OCI-LY7 (cell line): ENCODE data around the gene LDB3. TPM values are rescaled to one million over a fixed set of nuclear protein-coding genes. Genes with fewer than 3 reads are reported as not detected.

Source experiments
- BruUV-seq: library from RNA; stranded (reverse); fragments of 400-500 nt; replicated peaks from 2 replicates; lab custom pipeline; 2021; lab: Mats Ljungman, UMichigan
- CTCF ChIA-PET: fragments of 300-600 bp; sonication (Branson Sonifier 250); formaldehyde crosslinking; loops from one replicate; lab custom pipeline; 2022; ENCODE audit warnings: antibody characterized with exemption; ENCODE audit not compliant: unreplicated experiment; lab: Charles Lee
- POLR2A ChIA-PET: fragments of 300-600 bp; sonication (Branson Sonifier 250); formaldehyde crosslinking; loops from one replicate; lab custom pipeline; 2022; ENCODE audit warnings: antibody characterized with exemption; lab: Charles Lee
- DNase-seq: peaks from one replicate; pipeline ENCODE4 v3.0.0-alpha.2; 2015; ENCODE audit warnings: low spot score
- H2AFZ ChIP-seq: fragments of 200-600 bp; sonication (generic), shearing (Covaris generic); 2 replicates; pipeline ENCODE4 v1.6.1; 2014; ENCODE audit warnings: mild to moderate bottlenecking, antibody characterized with exemption, low read length, moderate library complexity
- H3K27ac ChIP-seq: fragments of 200-600 bp; sonication (generic); 2 replicates; pipeline ENCODE4 v1.5.1; 2014; ENCODE audit warnings: mixed run types, low read depth, mild to moderate bottlenecking, moderate library complexity, low read length, inconsistent platforms; ENCODE audit not compliant: poor library complexity, severe bottlenecking
- H3K36me3 ChIP-seq: fragments of 200-600 bp; sonication (generic); 2 replicates; pipeline ENCODE4 v1.6.1; 2014; ENCODE audit warnings: mild to moderate bottlenecking, antibody characterized with exemption, low read length, moderate library complexity, mixed read lengths; ENCODE audit not compliant: insufficient read depth
- H3K4me1 ChIP-seq: fragments of 200-600 bp; sonication (generic); 2 replicates; pipeline ENCODE4 v1.5.1; 2014; ENCODE audit warnings: mild to moderate bottlenecking, low read length; ENCODE audit not compliant: insufficient read depth, poor library complexity, severe bottlenecking
- H3K4me2 ChIP-seq: fragments of 200-600 bp; sonication (generic); 2 replicates; pipeline ENCODE4 v1.6.1; 2014; ENCODE audit warnings: mild to moderate bottlenecking, low read length
- H3K4me3 ChIP-seq: fragments of 200-600 bp; sonication (generic); 2 replicates; pipeline ENCODE4 v1.5.1; 2014; ENCODE audit warnings: mild to moderate bottlenecking, low read depth, low read length; ENCODE audit not compliant: poor library complexity, severe bottlenecking
- H3K79me2 ChIP-seq: fragments of 200-600 bp; sonication (generic); 2 replicates; pipeline ENCODE4 v1.6.1; 2016; ENCODE audit warnings: low read depth, mild to moderate bottlenecking, low read length, moderate library complexity, mixed read lengths; ENCODE audit not compliant: insufficient read depth
- H3K9me2 ChIP-seq: fragments of 200-600 bp; sonication (generic); 2 replicates; pipeline ENCODE4 v1.6.1; 2016; ENCODE audit warnings: mild to moderate bottlenecking, low read length, mixed read lengths; ENCODE audit not compliant: insufficient read depth
- H3K9me3 ChIP-seq: fragments of 200-600 bp; sonication (generic); 2 replicates; pipeline ENCODE4 v1.6.1; 2014; ENCODE audit warnings: mild to moderate bottlenecking, mixed run types, low read length, mixed read lengths
- H4K20me1 ChIP-seq: fragments of 200-600 bp; sonication (generic); 2 replicates; pipeline ENCODE4 v1.6.1; 2014; ENCODE audit warnings: mild to moderate bottlenecking, antibody characterized with exemption, low read length, moderate library complexity, mixed read lengths; ENCODE audit not compliant: insufficient read depth
- EZH2phosphoT487 ChIP-seq: fragments of 200-600 bp; sonication (generic); IDR thresholded peaks from 2 replicates; pipeline ENCODE4 v1.6.1; 2018; ENCODE audit warnings: low read depth, borderline replicate concordance, mild to moderate bottlenecking, mixed run types, antibody characterized with exemption, low read length, moderate library complexity, mixed read lengths
- intact Hi-C: fragments of 100-400 bp; cut with micrococcal nuclease; formaldehyde crosslinking; loops from one replicate; pipeline ENCODE4 v1.10.0; 2022; ENCODE audit not compliant: unreplicated experiment
- total RNA-seq, 2 experiments: library from RNA; depleted of rRNA in 1 of 2; stranded (reverse); fragments of >200 nt in 1 of 2; shearing (Covaris generic) in 1 of 2; gene quantifications; 2 replicates each; pipeline ENCODE4 v1.2.3, GENCODE V29; 2014 to 2022
- TF ChIP-seq, protein P1 (sequence below): fragments of 200-600 bp; sonication (generic); conservative IDR thresholded peaks from 2 replicates; pipeline ENCODE4 v1.5.1; 2014; ENCODE audit warnings: mild to moderate bottlenecking, antibody characterized with exemption, low read length, moderate library complexity, mixed read lengths

Gene LDB3
- total RNA-seq, 2 experiments from 2014 or later: 0.08 TPM; not detected in 1

GRCh38 chr10:86658751-86659150 lies 9.6 kb upstream of the LDB3 start:
- no peak for DNase-seq
- Histone ChIP-seq H2AFZ (no peak overlapping the region), H3K9me3 (no peaks in the 10 kb centered on the region), H3K9me2 (no peaks in the 10 kb centered on the region), H3K27ac (no peak overlapping the region), H3K4me1 (no peaks in the 10 kb centered on the region), H3K4me2 (no peak overlapping the region), H3K36me3 (no peaks in the 10 kb centered on the region), H3K4me3 (no peak overlapping the region), H3K79me2 (no peaks in the 10 kb centered on the region), H4K20me1 (no peaks in the 10 kb centered on the region)
- BruUV-seq: no TSS peak
- intact Hi-C loops: no loop called here
- TF ChIP-seq EZH2phosphoT487: no peak
- TF ChIP-seq, protein P1, sequence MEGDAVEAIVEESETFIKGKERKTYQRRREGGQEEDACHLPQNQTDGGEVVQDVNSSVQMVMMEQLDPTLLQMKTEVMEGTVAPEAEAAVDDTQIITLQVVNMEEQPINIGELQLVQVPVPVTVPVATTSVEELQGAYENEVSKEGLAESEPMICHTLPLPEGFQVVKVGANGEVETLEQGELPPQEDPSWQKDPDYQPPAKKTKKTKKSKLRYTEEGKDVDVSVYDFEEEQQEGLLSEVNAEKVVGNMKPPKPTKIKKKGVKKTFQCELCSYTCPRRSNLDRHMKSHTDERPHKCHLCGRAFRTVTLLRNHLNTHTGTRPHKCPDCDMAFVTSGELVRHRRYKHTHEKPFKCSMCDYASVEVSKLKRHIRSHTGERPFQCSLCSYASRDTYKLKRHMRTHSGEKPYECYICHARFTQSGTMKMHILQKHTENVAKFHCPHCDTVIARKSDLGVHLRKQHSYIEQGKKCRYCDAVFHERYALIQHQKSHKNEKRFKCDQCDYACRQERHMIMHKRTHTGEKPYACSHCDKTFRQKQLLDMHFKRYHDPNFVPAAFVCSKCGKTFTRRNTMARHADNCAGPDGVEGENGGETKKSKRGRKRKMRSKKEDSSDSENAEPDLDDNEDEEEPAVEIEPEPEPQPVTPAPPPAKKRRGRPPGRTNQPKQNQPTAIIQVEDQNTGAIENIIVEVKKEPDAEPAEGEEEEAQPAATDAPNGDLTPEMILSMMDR: no peak
- ChIA-PET POLR2A (interaction anchor here (0.6 kb wide), 1 partner anchor 133 kb away, joined by 3 read pairs; no protein-coding TSS in a partner anchor), CTCF (no interaction called here)

GRCh38 chr10:86659161-86659691 lies 9.1 kb upstream of the LDB3 start:
- no peak overlapping the region for H3K27ac ChIP-seq
- no peaks in the 10 kb centered on the region for H4K20me1 ChIP-seq
- no peaks in the 10 kb centered on the region for H3K36me3 ChIP-seq
- H3K4me1 ChIP-seq: no peaks in the 10 kb centered on the region
- intact Hi-C loops: no loop called here
- TF ChIP-seq, protein P1: no peak
- TF ChIP-seq EZH2phosphoT487: no peak
- no peaks in the 10 kb centered on the region for H3K9me3 ChIP-seq
- no TSS peak for BruUV-seq
- H3K4me3 ChIP-seq: no peak overlapping the region
- CTCF ChIA-PET: no interaction called here
- no peak overlapping the region for H2AFZ ChIP-seq
- no peaks in the 10 kb centered on the region for H3K79me2 ChIP-seq
- POLR2A ChIA-PET: interaction anchor here (0.5 kb wide), 1 partner anchor 63 kb away, joined by 4 read pairs; no protein-coding TSS in a partner anchor
- DNase-seq: no peak
- no peak overlapping the region for H3K4me2 ChIP-seq
- H3K9me2 ChIP-seq: no peaks in the 10 kb centered on the region

DNA sequence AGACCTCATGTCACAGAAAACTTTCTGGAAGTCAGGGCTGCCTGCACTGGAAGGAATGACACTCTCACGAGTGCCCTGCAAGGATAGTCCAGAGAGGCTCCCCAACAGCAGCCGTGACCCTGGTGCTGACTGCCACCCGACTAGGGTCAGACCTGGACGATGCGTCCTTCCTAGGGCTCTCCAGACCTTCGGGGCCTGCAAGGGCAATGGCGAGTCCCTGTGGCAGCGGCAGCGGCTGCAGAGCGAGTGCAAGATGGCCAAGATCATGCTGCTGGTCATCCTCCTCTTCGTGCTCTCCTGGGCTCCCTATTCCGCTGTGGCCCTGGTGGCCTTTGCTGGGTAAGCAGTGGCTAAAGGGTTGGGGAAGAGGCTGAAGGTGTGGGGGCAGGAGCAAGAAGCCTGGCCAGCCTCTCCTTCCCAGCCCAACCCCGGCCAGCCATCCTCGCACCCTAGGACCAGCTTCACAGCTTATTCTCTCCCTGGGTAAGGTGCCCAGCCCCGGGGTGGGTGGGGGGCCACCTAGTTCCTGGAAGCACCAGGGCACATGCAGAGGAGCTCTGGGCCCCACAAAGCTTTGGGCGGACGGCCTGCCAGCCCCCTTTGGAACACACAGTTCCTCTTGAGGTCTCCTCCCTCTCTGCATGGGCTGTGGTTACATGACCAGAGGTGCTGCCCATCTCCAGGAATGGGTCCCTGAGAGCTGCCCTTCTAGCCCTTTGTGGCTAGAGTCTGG lies 8.4 kb upstream of the LDB3 start:
- no peak for DNase-seq
- no TSS peak for BruUV-seq
- Histone ChIP-seq H3K4me1 (no peaks in the 10 kb centered on the region), H3K27ac (no peak overlapping the region), H2AFZ (no peak overlapping the region), H3K9me3 (no peaks in the 10 kb centered on the region), H3K4me3 (no peak overlapping the region), H3K79me2 (no peaks in the 10 kb centered on the region), H3K9me2 (no peaks in the 10 kb centered on the region), H3K36me3 (no peaks in the 10 kb centered on the region), H3K4me2 (no peak overlapping the region), H4K20me1 (no peaks in the 10 kb centered on the region)
- ChIA-PET CTCF (no interaction called here), POLR2A (interaction anchor here (0.5 to 0.6 kb wide), 2 partner anchors 62 to 176 kb away, joined by 4 read pairs; no protein-coding TSS in a partner anchor)
- no peak for TF ChIP-seq EZH2phosphoT487
- TF ChIP-seq, protein P1: no peak
- intact Hi-C loops: no loop called here
